Measurements from ENCODE around the gene SNAP47. TPM values are rescaled to one million over a fixed set of nuclear protein-coding genes. Genes with fewer than 3 reads are reported as not detected.

The SNAP47 gene
- polyA plus RNA-seq, 2 of the 4 experiments (the other 2 are of a cell fraction), result 29.6 to 39.5 TPM

DNA sequence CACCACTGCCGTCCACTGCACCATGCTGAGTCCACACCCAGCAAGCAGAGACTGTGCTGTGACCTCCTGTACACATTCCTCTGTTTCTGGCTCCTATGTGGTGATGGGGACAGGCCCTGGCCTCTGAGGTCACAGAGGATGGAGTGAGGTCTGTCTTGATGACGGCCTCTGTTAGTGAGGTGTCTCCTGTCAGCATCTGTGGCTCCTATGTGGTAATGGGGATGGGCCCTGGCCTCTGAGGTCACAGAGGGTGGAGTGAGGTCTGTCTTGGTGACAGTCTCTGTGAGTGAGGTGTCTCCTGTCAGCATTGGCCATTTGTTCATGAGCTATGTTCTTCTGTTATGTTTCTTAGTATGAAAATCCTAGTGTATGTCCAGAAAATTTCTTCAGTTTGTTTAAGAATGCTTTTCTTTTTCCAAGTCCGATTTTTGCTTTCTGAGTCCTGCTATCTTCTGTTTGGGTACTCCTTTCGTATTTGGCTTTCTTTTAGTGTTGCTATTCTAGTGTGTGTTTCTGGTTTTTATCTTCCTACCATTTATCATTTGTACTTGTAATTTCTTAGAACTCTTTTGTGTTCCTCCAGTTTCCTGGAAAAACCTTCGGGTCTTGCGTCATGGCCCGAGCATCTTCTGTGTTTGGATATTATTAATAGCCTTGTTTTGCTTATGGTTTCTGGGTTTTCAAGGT is 13.4 kb downstream of the SNAP47 start:
- DNase-seq (ENCODE audit: low read depth in 1 of 2, low spot score in 1 of 2), result no peak
- no peak overlapping the region for H3K27ac ChIP-seq
- TF ChIP-seq JUN (IDR thresholded peaks at IDR 0.05) (no peak), ZSCAN20 (CRISPR knock-in tag; IDR thresholded peaks at IDR 0.05) (no peak), HOXA7 (CRISPR knock-in tag; IDR thresholded peaks at IDR 0.05) (no peak), KDM5A (IDR thresholded peaks at IDR 0.05) (no peak), ZFP36 (IDR thresholded peaks at IDR 0.05; ENCODE audit: borderline replicate concordance, partially characterized antibody) (no peak), KDM1A (IDR thresholded peaks at IDR 0.05; ENCODE audit: low read depth) (no peak)
- WGBS (ENCODE audit: missing lambda C conversion rate), result 87% methylated on average over 7 of the region's 7 CpGs
- H3K4me3 ChIP-seq, result no peak overlapping the region
- no peak overlapping the region for H3K4me2 ChIP-seq
- ChIA-PET POLR2A (interaction anchor here (0.5 kb wide), 1 partner anchor 12 kb away, joined by 4 read pairs; no protein-coding TSS in a partner anchor), CTCF (no interaction called here)
- no peaks in the 10 kb centered on the region for H3K9me3 ChIP-seq
- no peak for FAIRE-seq
- H3K4me1 ChIP-seq, result no peaks in the 10 kb centered on the region; the same call in 2 of the 3 replicates
- peak in 1 of 2 experiments; percentile 30; a peak in 1 of 6 replicates for ATAC-seq

DNA sequence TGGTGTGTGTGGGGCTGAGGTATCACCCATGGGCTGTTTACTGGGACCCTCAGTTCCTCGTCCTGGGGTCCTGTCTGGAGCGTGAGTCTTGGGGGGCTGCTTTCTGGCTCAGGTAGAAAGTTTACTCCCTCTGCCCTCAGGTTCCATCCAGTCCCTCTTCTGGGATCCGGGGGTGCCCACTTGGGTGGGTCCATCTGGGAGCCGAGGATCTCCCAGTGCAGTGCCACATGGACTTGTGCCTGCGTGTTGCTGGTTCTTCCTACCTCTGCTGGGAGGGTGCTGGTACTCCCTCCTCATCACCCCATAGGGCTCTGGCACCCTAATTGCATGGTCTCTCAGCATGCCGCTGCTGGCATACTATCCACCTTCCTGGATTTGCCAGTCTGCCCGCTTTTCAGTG is 14.0 kb downstream of the SNAP47 start:
- DNase-seq (ENCODE audit: low read depth in 1 of 2, low spot score in 1 of 2) (no peak), ATAC-seq (no peak), FAIRE-seq (no peak)
- 93% methylated on average over 6 of the region's 7 CpGs for WGBS (ENCODE audit: missing lambda C conversion rate)
- Histone ChIP-seq H3K4me2 (no peak overlapping the region), H3K27ac (no peak overlapping the region), H3K4me3 (no peak overlapping the region), H3K9me3 (no peaks in the 10 kb centered on the region), H3K4me1 (peaks cover 6% of the 10 kb centered on the region)
- ChIA-PET POLR2A (interaction anchor here (0.5 kb wide), 1 partner anchor 13 kb away, joined by 4 read pairs; no protein-coding TSS in a partner anchor), CTCF (interaction anchor here (1.6 kb wide), 1 partner anchor 12 kb away, joined by 6 read pairs; no protein-coding TSS in a partner anchor)
- TF ChIP-seq CHD2 (IDR thresholded peaks at IDR 0.05; ENCODE audit: low read length, partially characterized antibody), result no peak
- no peak for TF ChIP-seq RARB (CRISPR knock-in tag; IDR thresholded peaks at IDR 0.05)
- TF ChIP-seq TP53 (CRISPR knock-in tag; IDR thresholded peaks at IDR 0.05), result no peak
- TF ChIP-seq, protein P1, sequence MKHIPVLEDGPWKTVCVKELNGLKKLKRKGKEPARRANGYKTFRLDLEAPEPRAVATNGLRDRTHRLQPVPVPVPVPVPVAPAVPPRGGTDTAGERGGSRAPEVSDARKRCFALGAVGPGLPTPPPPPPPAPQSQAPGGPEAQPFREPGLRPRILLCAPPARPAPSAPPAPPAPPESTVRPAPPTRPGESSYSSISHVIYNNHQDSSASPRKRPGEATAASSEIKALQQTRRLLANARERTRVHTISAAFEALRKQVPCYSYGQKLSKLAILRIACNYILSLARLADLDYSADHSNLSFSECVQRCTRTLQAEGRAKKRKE (CRISPR knock-in tag; IDR thresholded peaks at IDR 0.05; ENCODE audit: low read depth), result no peak
- no peak for TF ChIP-seq EHF (CRISPR knock-in tag; IDR thresholded peaks at IDR 0.05)
- TF ChIP-seq GATA3 (IDR thresholded peaks at IDR 0.05; ENCODE audit: borderline replicate concordance), result no peak
- TF ChIP-seq TFCP2L1 (CRISPR knock-in tag; IDR thresholded peaks at IDR 0.05), result no peak
- TF ChIP-seq FOSB (CRISPR knock-in tag; IDR thresholded peaks at IDR 0.05), result no peak
- no peak for TF ChIP-seq MAZ (IDR thresholded peaks at IDR 0.05; ENCODE audit: borderline replicate concordance, low read depth, low read length)
- TF ChIP-seq ZC3H11A (IDR thresholded peaks at IDR 0.05), result no peak
- TF ChIP-seq ZNF302 (CRISPR knock-in tag; IDR thresholded peaks at IDR 0.05), result no peak
- TF ChIP-seq ESRRA (IDR thresholded peaks at IDR 0.05; ENCODE audit: borderline replicate concordance, low read length), result no peak
- no peak for TF ChIP-seq RNF2 (IDR thresholded peaks at IDR 0.05; ENCODE audit: borderline replicate concordance, low read depth)
- no peak for TF ChIP-seq NR3C1 (IDR thresholded peaks at IDR 0.05)
- TF ChIP-seq, protein P2, sequence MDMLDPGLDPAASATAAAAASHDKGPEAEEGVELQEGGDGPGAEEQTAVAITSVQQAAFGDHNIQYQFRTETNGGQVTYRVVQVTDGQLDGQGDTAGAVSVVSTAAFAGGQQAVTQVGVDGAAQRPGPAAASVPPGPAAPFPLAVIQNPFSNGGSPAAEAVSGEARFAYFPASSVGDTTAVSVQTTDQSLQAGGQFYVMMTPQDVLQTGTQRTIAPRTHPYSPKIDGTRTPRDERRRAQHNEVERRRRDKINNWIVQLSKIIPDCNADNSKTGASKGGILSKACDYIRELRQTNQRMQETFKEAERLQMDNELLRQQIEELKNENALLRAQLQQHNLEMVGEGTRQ (IDR thresholded peaks at IDR 0.05), result no peak
- TF ChIP-seq NPAS2 (CRISPR knock-in tag; IDR thresholded peaks at IDR 0.05; ENCODE audit: borderline replicate concordance), result no peak
- TF ChIP-seq, protein P3, sequence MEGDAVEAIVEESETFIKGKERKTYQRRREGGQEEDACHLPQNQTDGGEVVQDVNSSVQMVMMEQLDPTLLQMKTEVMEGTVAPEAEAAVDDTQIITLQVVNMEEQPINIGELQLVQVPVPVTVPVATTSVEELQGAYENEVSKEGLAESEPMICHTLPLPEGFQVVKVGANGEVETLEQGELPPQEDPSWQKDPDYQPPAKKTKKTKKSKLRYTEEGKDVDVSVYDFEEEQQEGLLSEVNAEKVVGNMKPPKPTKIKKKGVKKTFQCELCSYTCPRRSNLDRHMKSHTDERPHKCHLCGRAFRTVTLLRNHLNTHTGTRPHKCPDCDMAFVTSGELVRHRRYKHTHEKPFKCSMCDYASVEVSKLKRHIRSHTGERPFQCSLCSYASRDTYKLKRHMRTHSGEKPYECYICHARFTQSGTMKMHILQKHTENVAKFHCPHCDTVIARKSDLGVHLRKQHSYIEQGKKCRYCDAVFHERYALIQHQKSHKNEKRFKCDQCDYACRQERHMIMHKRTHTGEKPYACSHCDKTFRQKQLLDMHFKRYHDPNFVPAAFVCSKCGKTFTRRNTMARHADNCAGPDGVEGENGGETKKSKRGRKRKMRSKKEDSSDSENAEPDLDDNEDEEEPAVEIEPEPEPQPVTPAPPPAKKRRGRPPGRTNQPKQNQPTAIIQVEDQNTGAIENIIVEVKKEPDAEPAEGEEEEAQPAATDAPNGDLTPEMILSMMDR (IDR thresholded peaks at IDR 0.05), result no peak
- no peak for TF ChIP-seq EHMT2 (IDR thresholded peaks at IDR 0.05; ENCODE audit: low read depth)
- TF ChIP-seq HEYL (CRISPR knock-in tag; IDR thresholded peaks at IDR 0.05), result no peak
